ENCODE measurements around the gene RASSF8. TPM values are rescaled to one million over a fixed set of nuclear protein-coding genes. Genes with fewer than 3 reads are reported as not detected.
A peak's percentile ranks its signal among the peaks of the same experiment; 100 is the strongest.

RASSF8 gene
- total RNA-seq, 1 donor from 2014 or later, result 26.2 TPM

GRCh38 chr12:26125400-26126339 is 167.2 kb downstream of the RASSF8 start:
- intact Hi-C loops (cut with DNase I), result loop anchor here (2.0 to 10.0 kb wide), 4 partner anchors 27 to 279 kb away; no protein-coding TSS in a partner anchor
- DNase-seq (ENCODE audit: missing footprints) (peak; percentile 74), ATAC-seq (peak; percentile 66)

GRCh38 chr12:26126340-26127284 is 168.1 kb downstream of the RASSF8 start:
- peak; percentile 95 for DNase-seq (ENCODE audit: missing footprints)
- intact Hi-C loops (cut with DNase I), result loop anchor here (2.0 to 10.0 kb wide), 3 partner anchors 26 to 278 kb away; no protein-coding TSS in a partner anchor
- peak; percentile 87 for ATAC-seq

- DNase-seq (ENCODE audit: missing footprints) (no peak), ATAC-seq (no peak)
- intact Hi-C loops (cut with DNase I), result loop anchor here (2.0 to 10.0 kb wide), 3 partner anchors 25 to 277 kb away; no protein-coding TSS in a partner anchor
Observed at GRCh38 chr12:26127404-26127803, 168.9 kb downstream of the RASSF8 start.

DNA sequence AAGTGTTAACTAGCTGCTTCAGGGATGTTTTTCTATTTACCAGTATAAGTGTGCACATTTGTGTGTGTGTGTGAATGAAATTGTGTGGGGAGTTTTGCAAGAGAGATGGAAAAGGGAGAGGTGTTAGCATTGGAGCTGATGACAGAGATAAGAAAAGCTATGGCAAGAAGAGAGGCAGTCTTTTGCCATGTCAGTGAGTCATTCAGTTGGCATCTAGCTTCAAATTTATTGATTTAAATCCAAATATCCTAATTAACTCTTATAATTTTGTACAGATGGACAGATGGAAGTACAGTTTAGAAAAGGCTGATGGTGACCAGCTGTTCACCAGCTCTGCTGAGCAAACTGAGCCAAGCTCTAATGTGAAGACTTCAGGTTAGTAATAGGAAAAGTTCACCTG is 169.7 kb downstream of the RASSF8 start:
- intact Hi-C loops (cut with DNase I), result loop anchor here (10.0 kb wide), 2 partner anchors 147 to 277 kb away; no protein-coding TSS in a partner anchor

More for the DNA sequence above, 169.7 kb downstream of the RASSF8 start:
- ATAC-seq (no peak), DNase-seq (ENCODE audit: missing footprints) (no peak)

Other genes starting within 250 kb of the RASSF8 start
- gene BHLHE41, start 166.4 kb downstream of the RASSF8 start, total RNA-seq, result 34.5 TPM
- gene SSPN, start 236.9 kb downstream of the RASSF8 start, total RNA-seq, result 49.8 TPM

Measured in Right ventricle myocardium inferior (tissue), 1 donor.